ENCODE results near the gene SMARCA2.

GRCh38 chr9:2039294-2040180, 24.4 kb downstream of the SMARCA2 start:
- no peak for TF ChIP-seq CTCF (IDR thresholded peaks at IDR 0.05; ENCODE audit: low read length)
- no peak for TF ChIP-seq EZH2 (optimal IDR thresholded peaks at IDR 0.05; ENCODE audit: low read depth, low read length)

Data from MM.1S (cell line).